Esophagus squamous epithelium (tissue), 5 donors: Measurements from ENCODE around the gene NR6A1. TPM values are rescaled to one million over a fixed set of nuclear protein-coding genes. Genes with fewer than 3 reads are reported as not detected.

Experiments used
- DNase-seq: peaks from one replicate; lab custom pipeline; 2025; lab: John Stamatoyannopoulos, UW
- H3K27ac ChIP-seq, 4 donors: fragments of 200-600 bp; sonication (generic); one replicate each; pipeline ENCODE4 v1.5.1; 2016 to 2019; ENCODE audit warnings: mild to moderate bottlenecking in 1 of 4
- H3K27me3 ChIP-seq, 4 donors: fragments of 200-600 bp; sonication (generic); 1 replicate in 3 of 4; 2 replicates in 1 of 4; pipeline versions ENCODE4 v1.5.1 to v1.6.0; 2017 to 2021; ENCODE audit warnings: antibody characterized with exemption in 1 of 4
- H3K36me3 ChIP-seq, 3 donors: fragments of 200-600 bp; sonication (generic); one replicate each; pipeline ENCODE4 v1.5.1; 2016 to 2019
- H3K4me1 ChIP-seq, 3 donors: fragments of 200-600 bp; sonication (generic); one replicate each; pipeline ENCODE4 v1.5.1; 2017 to 2019
- H3K4me3 ChIP-seq, 4 donors: fragments of 200-600 bp; sonication (generic); 1 replicate in 3 of 4; 2 replicates in 1 of 4; pipeline ENCODE4 v1.5.1; 2016 to 2019; ENCODE audit warnings: mild to moderate bottlenecking in 2 of 4, moderate library complexity in 1 of 4
- H3K9me3 ChIP-seq, 3 donors: fragments of 200-600 bp; sonication (generic); one replicate each; pipeline ENCODE4 v1.5.1; 2016 to 2019
- CTCF ChIP-seq, 6 experiments: fragments of 450-650 bp in 4 of 6; fragments of 200-600 bp in 2 of 6; sonication (generic) in 2 of 6; IDR thresholded peaks; one replicate each; pipeline ENCODE4 v1.5.1; 2016 to 2019; ENCODE audit warnings: antibody characterized with exemption in 6 of 6, mild to moderate bottlenecking in 4 of 6, moderate library complexity in 4 of 6
- POLR2A ChIP-seq, 4 donors: fragments of 450-650 bp; IDR thresholded peaks; one replicate each; pipeline ENCODE4 v1.6.1; 2017; ENCODE audit warnings: antibody characterized with exemption in 4 of 4, mild to moderate bottlenecking in 4 of 4, moderate library complexity in 3 of 4
- WGBS, 2 donors: methylation state at CpG; one replicate each; pipeline ENCODE4 v1.1.5; 2018; 5-methylcytosine and 5-hydroxymethylcytosine counted together
- intact Hi-C: fragments of 100-400 bp; cut with DNase I; formaldehyde crosslinking; loops from one replicate; pipeline ENCODE4 v1.15.0; 2022
- total RNA-seq, 4 donors: library from RNA; depleted of rRNA; stranded (reverse); fragments of >200 nt; gene quantifications; one replicate each; pipeline ENCODE4 v1.1.0, GENCODE V29; 2016
- donor health status: DM: yes; HTN: yes; CAD: no.

The NR6A1 gene
- total RNA-seq, 4 donors from 2014 or later, result 1.9 to 4.0 (median 2.7) TPM

- DNase-seq, result no peak
- WGBS, 2 donors, result 88 to 92% methylated on average over 1 of the region's 1 CpG
- Histone ChIP-seq H3K27ac (no peak overlapping the region), H3K36me3 (no peaks in the 10 kb centered on the region), H3K4me3 (no peak overlapping the region), H3K4me1 (no peaks in the 10 kb centered on the region), H3K9me3 (no peaks in the 10 kb centered on the region), H3K27me3 (no peaks in the 10 kb centered on the region)
- intact Hi-C loops, result no loop called here
- no peak for TF ChIP-seq POLR2A (IDR thresholded peaks at IDR 0.05)
- no peak for TF ChIP-seq CTCF (IDR thresholded peaks at IDR 0.05)
Observed at GRCh38 chr9:124624735-124624992, 146.4 kb downstream of the NR6A1 start.

- 82 to 96% methylated on average over 4 to 7 of the region's 7 CpGs for WGBS, 2 donors
- Histone ChIP-seq H3K36me3 (no peaks in the 10 kb centered on the region), H3K9me3 (no peaks in the 10 kb centered on the region), H3K4me1 (no peaks in the 10 kb centered on the region), H3K4me3 (no peak overlapping the region), H3K27me3 (no peaks in the 10 kb centered on the region), H3K27ac (no peak overlapping the region)
- intact Hi-C loops, result no loop called here
- TF ChIP-seq POLR2A (IDR thresholded peaks at IDR 0.05), result no peak
- TF ChIP-seq CTCF (IDR thresholded peaks at IDR 0.05), result no peak
- no peak for DNase-seq
Observed at GRCh38 chr9:124623966-124624734, 147.0 kb downstream of the NR6A1 start.

GRCh38 chr9:124622882-124623281 lies 148.2 kb downstream of the NR6A1 start:
- Histone ChIP-seq H3K9me3 (no peaks in the 10 kb centered on the region), H3K27me3 (no peaks in the 10 kb centered on the region), H3K4me3 (no peak overlapping the region), H3K27ac (no peak overlapping the region), H3K4me1 (peaks cover 0 to 1% (median 0%) of the 10 kb centered on the region in 3 donors), H3K36me3 (no peaks in the 10 kb centered on the region)
- TF ChIP-seq CTCF (IDR thresholded peaks at IDR 0.05), result no peak
- no peak for TF ChIP-seq POLR2A (IDR thresholded peaks at IDR 0.05)
- intact Hi-C loops, result no loop called here
- DNase-seq, result no peak

GRCh38 chr9:124621371-124622328 lies 149.5 kb downstream of the NR6A1 start:
- no peak overlapping the region for H3K27ac ChIP-seq
- no peaks in the 10 kb centered on the region for H3K27me3 ChIP-seq
- no peak overlapping the region for H3K4me3 ChIP-seq
- H3K4me1 ChIP-seq, result peaks cover 0 to 5% (median 0%) of the 10 kb centered on the region in 3 donors
- WGBS, 2 donors, result 55 to 66% methylated on average over 11 of the region's 11 CpGs
- H3K36me3 ChIP-seq, result no peaks in the 10 kb centered on the region
- intact Hi-C loops, result no loop called here
- DNase-seq, result no peak
- H3K9me3 ChIP-seq, result no peaks in the 10 kb centered on the region
- no peak for TF ChIP-seq CTCF (IDR thresholded peaks at IDR 0.05)
- TF ChIP-seq POLR2A (IDR thresholded peaks at IDR 0.05), result no peak

- 45 to 70% methylated on average over 3 of the region's 3 CpGs for WGBS, 2 donors
- H3K27me3 ChIP-seq, result no peaks in the 10 kb centered on the region
Observed at GRCh38 chr9:124618476-124618875, 152.6 kb downstream of the NR6A1 start.

More at GRCh38 chr9:124618476-124618875, 152.6 kb downstream of the NR6A1 start:
- peaks cover 0 to 5% (median 0%) of the 10 kb centered on the region in 3 donors for H3K4me1 ChIP-seq
- DNase-seq, result no peak
- H3K36me3 ChIP-seq, result no peaks in the 10 kb centered on the region
- intact Hi-C loops, result loop anchor here (2.0 kb wide), 1 partner anchor 90 kb away; no protein-coding TSS in a partner anchor
- no peaks in the 10 kb centered on the region for H3K9me3 ChIP-seq
- no peak for TF ChIP-seq CTCF (IDR thresholded peaks at IDR 0.05)
- TF ChIP-seq POLR2A (IDR thresholded peaks at IDR 0.05), result no peak
- no peak overlapping the region for H3K27ac ChIP-seq
- H3K4me3 ChIP-seq, result no peak overlapping the region
